ENCODE results near the gene MTCH1. TPM values are rescaled to one million over a fixed set of nuclear protein-coding genes. Genes with fewer than 3 reads are reported as not detected.

Gene MTCH1
- total and polyA plus RNA-seq, 4 donors = 120 to 210 (median 157) TPM

DNA sequence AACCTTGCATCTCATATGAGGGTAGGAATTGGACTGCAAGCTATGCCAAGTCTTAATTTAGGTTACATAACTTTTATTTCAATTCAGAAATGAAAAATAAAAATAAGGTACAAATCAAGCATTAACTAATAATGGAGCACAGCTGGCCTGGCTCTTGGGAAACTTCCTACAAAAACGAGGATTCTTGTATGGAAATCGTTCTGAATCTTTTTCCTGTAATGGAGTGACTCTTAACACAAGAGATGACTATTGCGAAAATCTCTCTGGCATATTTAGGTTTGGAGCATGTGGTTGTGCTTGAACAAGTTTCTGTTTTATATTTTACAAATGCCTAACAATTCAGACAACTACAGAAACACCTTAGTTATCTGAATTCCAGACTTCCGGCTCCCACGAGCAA lies 65.5 kb downstream of the MTCH1 start:
- ATAC-seq (ENCODE audit: insufficient read depth, low FRiP score) (no peak), DNase-seq (peak in 1 of 3 donors; percentile 60)
- H3K4me1 ChIP-seq (ENCODE audit: control insufficient read depth in 5 of 5, insufficient read depth in 5 of 5, low read length in 5 of 5) = peaks cover 2 to 22% (median 13%) of the 10 kb centered on the region in 5 donors
- peaks cover 11 to 23% (median 18%) of the 10 kb centered on the region in 4 donors for H3K36me3 ChIP-seq (ENCODE audit: control insufficient read depth in 4 of 4, insufficient read depth in 4 of 4, low read length in 4 of 4)
- WGBS, 2 donors = 55 to 58% methylated on average over 5 of the region's 5 CpGs
- no peak overlapping the region for H3K4me3 ChIP-seq
- no peak for TF ChIP-seq CTCF (IDR thresholded peaks at IDR 0.05; ENCODE audit: control extremely low read depth, extremely low read depth)
- no peaks in the 10 kb centered on the region for H3K27me3 ChIP-seq (ENCODE audit: control insufficient read depth in 3 of 3, insufficient read depth in 3 of 3, low read length in 2 of 3)
- no peak overlapping the region for H3K9ac ChIP-seq (ENCODE audit: insufficient read depth in 1 of 2, low read length in 2 of 2)
- H3K9me3 ChIP-seq (ENCODE audit: control insufficient read depth in 4 of 4, insufficient read depth in 3 of 4, low read length in 3 of 4) = no peaks in the 10 kb centered on the region
- no peak overlapping the region for H3K27ac ChIP-seq (ENCODE audit: low read depth in 1 of 2, low read length in 1 of 2)

GRCh38 chr6:36920049-36920448 lies 65.9 kb downstream of the MTCH1 start:
- no peaks in the 10 kb centered on the region for H3K9me3 ChIP-seq (ENCODE audit: control insufficient read depth in 4 of 4, insufficient read depth in 3 of 4, low read length in 3 of 4)
- 82 to 91% methylated on average over 4 of the region's 4 CpGs for WGBS, 2 donors
- H3K27ac ChIP-seq (ENCODE audit: low read depth in 1 of 2, low read length in 1 of 2) = peak overlapping the region in 1 of 2 donors; percentile 1
- no peak for ATAC-seq (ENCODE audit: insufficient read depth, low FRiP score)
- no peak overlapping the region for H3K4me3 ChIP-seq
- H3K27me3 ChIP-seq (ENCODE audit: control insufficient read depth in 3 of 3, insufficient read depth in 3 of 3, low read length in 2 of 3) = no peaks in the 10 kb centered on the region
- H3K9ac ChIP-seq (ENCODE audit: insufficient read depth in 1 of 2, low read length in 2 of 2) = no peak overlapping the region
- H3K36me3 ChIP-seq (ENCODE audit: control insufficient read depth in 4 of 4, insufficient read depth in 4 of 4, low read length in 4 of 4) = peaks cover 15 to 26% (median 19%) of the 10 kb centered on the region in 4 donors
- DNase-seq = no peak
- no peak for TF ChIP-seq CTCF (IDR thresholded peaks at IDR 0.05; ENCODE audit: control extremely low read depth, extremely low read depth)
- peaks cover 2 to 22% (median 13%) of the 10 kb centered on the region in 5 donors for H3K4me1 ChIP-seq (ENCODE audit: control insufficient read depth in 5 of 5, insufficient read depth in 5 of 5, low read length in 5 of 5)

Other genes with a start within 250 kb of the MTCH1 start
- gene CPNE5, start 146.8 kb downstream of the MTCH1 start, total RNA-seq = 1 to 10 TPM; 3.2 to 5.2 TPM
- gene CPNE5, start 146.8 kb downstream of the MTCH1 start, polyA plus RNA-seq = 1 to 10 TPM in 1 of 2 donors, under 1 TPM in 1; 0.93 to 4.3 TPM
- 10 to 100 TPM; 17.7 to 22.6 TPM for gene PPIL1, start 111.4 kb downstream of the MTCH1 start, total RNA-seq
- gene PPIL1, start 111.4 kb downstream of the MTCH1 start, polyA plus RNA-seq = 10 to 100 TPM; 12.3 to 30.2 TPM
- 10 to 100 TPM; 44.8 to 59.5 TPM for gene C6orf89, start 100.2 kb downstream of the MTCH1 start, total RNA-seq
- 10 to 100 TPM; 22.9 to 34.0 TPM for gene C6orf89, start 100.2 kb downstream of the MTCH1 start, polyA plus RNA-seq
- gene PI16, start 31.5 kb downstream of the MTCH1 start, total RNA-seq = 1 to 10 TPM; 1.7 to 3.8 TPM
- gene PI16, start 31.5 kb downstream of the MTCH1 start, polyA plus RNA-seq = 1 to 10 TPM in 1 of 2 donors, under 1 TPM in 1; 0.60 to 4.3 TPM
- 10 to 100 TPM; 24.2 to 76.7 TPM for gene FGD2, start 19.5 kb upstream of the MTCH1 start, total RNA-seq
- 10 to 100 TPM; 20.4 to 55.9 TPM for gene FGD2, start 19.5 kb upstream of the MTCH1 start, polyA plus RNA-seq
- gene PIM1, start 184.0 kb upstream of the MTCH1 start, total RNA-seq = 10 to 100 TPM; 43.2 to 56.2 TPM
- gene PIM1, start 184.0 kb upstream of the MTCH1 start, polyA plus RNA-seq = 100 to 1,000 TPM in 1 of 2 donors, 10 to 100 TPM in 1; 47.7 to 108 TPM